OCI-LY3 (cell line): ENCODE results near the gene TRPT1.

ENCODE experiments used
- EZH2phosphoT487 ChIP-seq: fragments of 200-600 bp; shearing (Covaris generic); IDR thresholded peaks from 2 replicates; pipeline ENCODE4 v1.6.1; 2018; ENCODE audit warnings: antibody characterized with exemption, mixed run types, low read depth
- TF ChIP-seq, protein P1 (sequence below): fragments of 200-600, 300-600 bp; sonication (generic); IDR thresholded peaks from 2 replicates; pipeline ENCODE4 v1.5.1; 2014; ENCODE audit warnings: antibody characterized with exemption, low read length, low read depth

DNA sequence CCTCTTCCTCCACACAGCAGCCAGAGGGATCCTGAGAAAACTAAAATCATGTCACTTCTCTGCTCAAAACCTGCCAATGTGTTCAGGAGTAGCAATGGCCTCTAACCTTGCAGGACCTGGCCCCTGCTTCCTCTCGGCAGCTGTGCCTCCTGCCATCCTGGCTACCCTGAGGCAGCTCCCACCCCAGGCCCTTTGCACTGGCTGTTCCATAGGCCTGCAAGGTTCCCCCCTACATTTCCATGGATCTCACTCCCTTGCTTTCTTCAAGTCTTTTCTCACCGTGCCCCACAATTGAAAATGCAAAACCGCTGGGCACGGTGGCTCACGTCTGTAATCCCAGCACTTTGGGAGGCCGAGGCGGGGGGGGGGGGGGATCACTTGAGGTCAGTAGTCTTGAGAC is 42.1 kb downstream of the TRPT1 start:
- TF ChIP-seq, protein P1, sequence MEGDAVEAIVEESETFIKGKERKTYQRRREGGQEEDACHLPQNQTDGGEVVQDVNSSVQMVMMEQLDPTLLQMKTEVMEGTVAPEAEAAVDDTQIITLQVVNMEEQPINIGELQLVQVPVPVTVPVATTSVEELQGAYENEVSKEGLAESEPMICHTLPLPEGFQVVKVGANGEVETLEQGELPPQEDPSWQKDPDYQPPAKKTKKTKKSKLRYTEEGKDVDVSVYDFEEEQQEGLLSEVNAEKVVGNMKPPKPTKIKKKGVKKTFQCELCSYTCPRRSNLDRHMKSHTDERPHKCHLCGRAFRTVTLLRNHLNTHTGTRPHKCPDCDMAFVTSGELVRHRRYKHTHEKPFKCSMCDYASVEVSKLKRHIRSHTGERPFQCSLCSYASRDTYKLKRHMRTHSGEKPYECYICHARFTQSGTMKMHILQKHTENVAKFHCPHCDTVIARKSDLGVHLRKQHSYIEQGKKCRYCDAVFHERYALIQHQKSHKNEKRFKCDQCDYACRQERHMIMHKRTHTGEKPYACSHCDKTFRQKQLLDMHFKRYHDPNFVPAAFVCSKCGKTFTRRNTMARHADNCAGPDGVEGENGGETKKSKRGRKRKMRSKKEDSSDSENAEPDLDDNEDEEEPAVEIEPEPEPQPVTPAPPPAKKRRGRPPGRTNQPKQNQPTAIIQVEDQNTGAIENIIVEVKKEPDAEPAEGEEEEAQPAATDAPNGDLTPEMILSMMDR: no peak
- TF ChIP-seq EZH2phosphoT487: no peak
